ENCODE measurements around the gene ZNF625.

The ZNF625 gene

GRCh38 chr19:12156223-12157058 is at the start of gene ZNF625:
Gene ZNF625 (minus strand): TSS chr19:12156734. CDS start chr19:12156558, 176 bp downstream.
- DNase-seq (ENCODE audit: low read depth in 1 of 2, low spot score in 1 of 2), result peak; percentile 80 to 93
- in situ Hi-C loops (cut with HindIII; ENCODE audit: low pct_unique_long_range_greater_than_20kb, low sequenced_read_pairs), result no loop called here
- no peak for TF ChIP-seq JUND (IDR thresholded peaks at IDR 0.05; ENCODE audit: low read depth)

GRCh38 chr19:12205296-12205695 is 48.8 kb upstream of the ZNF625 start:
- in situ Hi-C loops (cut with HindIII; ENCODE audit: low pct_unique_long_range_greater_than_20kb, low sequenced_read_pairs), result no loop called here
- no peak for DNase-seq (ENCODE audit: low read depth in 1 of 2, low spot score in 1 of 2)
- no peak for TF ChIP-seq JUND (IDR thresholded peaks at IDR 0.05; ENCODE audit: low read depth)

GRCh38 chr19:12202250-12202649 is 45.7 kb upstream of the ZNF625 start:
- TF ChIP-seq JUND (IDR thresholded peaks at IDR 0.05; ENCODE audit: low read depth), result no peak
- peak in 1 of 2 experiments; percentile 73 for DNase-seq (ENCODE audit: low read depth in 1 of 2, low spot score in 1 of 2)
- in situ Hi-C loops (cut with HindIII; ENCODE audit: low pct_unique_long_range_greater_than_20kb, low sequenced_read_pairs), result no loop called here

- DNase-seq (ENCODE audit: low read depth in 1 of 2, low spot score in 1 of 2), result no peak
- in situ Hi-C loops (cut with HindIII; ENCODE audit: low pct_unique_long_range_greater_than_20kb, low sequenced_read_pairs), result no loop called here
- TF ChIP-seq JUND (IDR thresholded peaks at IDR 0.05; ENCODE audit: low read depth), result no peak
Measured at GRCh38 chr19:12199757-12200419, 43.4 kb upstream of the ZNF625 start.

GRCh38 chr19:12198136-12198535 is 41.6 kb upstream of the ZNF625 start:
- in situ Hi-C loops (cut with HindIII; ENCODE audit: low pct_unique_long_range_greater_than_20kb, low sequenced_read_pairs), result no loop called here
- no peak for TF ChIP-seq JUND (IDR thresholded peaks at IDR 0.05; ENCODE audit: low read depth)
- DNase-seq (ENCODE audit: low read depth in 1 of 2, low spot score in 1 of 2), result no peak

GRCh38 chr19:12194827-12195731 is 38.5 kb upstream of the ZNF625 start:
- TF ChIP-seq JUND (IDR thresholded peaks at IDR 0.05; ENCODE audit: low read depth), result no peak
- in situ Hi-C loops (cut with HindIII; ENCODE audit: low pct_unique_long_range_greater_than_20kb, low sequenced_read_pairs), result no loop called here
- peak in 1 of 2 experiments; percentile 5 for DNase-seq (ENCODE audit: low read depth in 1 of 2, low spot score in 1 of 2)

- DNase-seq (ENCODE audit: low read depth in 1 of 2, low spot score in 1 of 2), result no peak
Measured at GRCh38 chr19:12187625-12188024, 31.1 kb upstream of the ZNF625 start.

GRCh38 chr19:12180377-12180776 is 23.8 kb upstream of the ZNF625 start:
- TF ChIP-seq JUND (IDR thresholded peaks at IDR 0.05; ENCODE audit: low read depth), result no peak
- in situ Hi-C loops (cut with HindIII; ENCODE audit: low pct_unique_long_range_greater_than_20kb, low sequenced_read_pairs), result no loop called here

More at GRCh38 chr19:12187625-12188024, 31.1 kb upstream of the ZNF625 start:
- TF ChIP-seq JUND (IDR thresholded peaks at IDR 0.05; ENCODE audit: low read depth), result no peak
- in situ Hi-C loops (cut with HindIII; ENCODE audit: low pct_unique_long_range_greater_than_20kb, low sequenced_read_pairs), result no loop called here

GRCh38 chr19:12166626-12167025 is 10.1 kb upstream of the ZNF625 start:
- no peak for TF ChIP-seq JUND (IDR thresholded peaks at IDR 0.05; ENCODE audit: low read depth)
- DNase-seq (ENCODE audit: low read depth in 1 of 2, low spot score in 1 of 2), result no peak
- in situ Hi-C loops (cut with HindIII; ENCODE audit: low pct_unique_long_range_greater_than_20kb, low sequenced_read_pairs), result no loop called here

More at GRCh38 chr19:12180377-12180776, 23.8 kb upstream of the ZNF625 start:
- no peak for DNase-seq (ENCODE audit: low read depth in 1 of 2, low spot score in 1 of 2)

GRCh38 chr19:12163826-12164225 is 7.3 kb upstream of the ZNF625 start:
- in situ Hi-C loops (cut with HindIII; ENCODE audit: low pct_unique_long_range_greater_than_20kb, low sequenced_read_pairs), result no loop called here
- no peak for DNase-seq (ENCODE audit: low read depth in 1 of 2, low spot score in 1 of 2)
- TF ChIP-seq JUND (IDR thresholded peaks at IDR 0.05; ENCODE audit: low read depth), result no peak

- DNase-seq (ENCODE audit: low read depth in 1 of 2, low spot score in 1 of 2), result peak; percentile 95 to 97
- TF ChIP-seq JUND (IDR thresholded peaks at IDR 0.05; ENCODE audit: low read depth), result no peak
- in situ Hi-C loops (cut with HindIII; ENCODE audit: low pct_unique_long_range_greater_than_20kb, low sequenced_read_pairs), result no loop called here
Measured at GRCh38 chr19:12162882-12163806, 6.6 kb upstream of the ZNF625 start, which contains the start of gene ZNF136. Gene ZNF136 (plus strand): TSS chr19:12163096. CDS start chr19:12163204, 108 bp downstream.
